ENCODE data around the gene KRT76.

The KRT76 gene

GRCh38 chr12:52817003-52817698 is 40.0 kb upstream of the KRT76 start:
- TF ChIP-seq, protein P1, sequence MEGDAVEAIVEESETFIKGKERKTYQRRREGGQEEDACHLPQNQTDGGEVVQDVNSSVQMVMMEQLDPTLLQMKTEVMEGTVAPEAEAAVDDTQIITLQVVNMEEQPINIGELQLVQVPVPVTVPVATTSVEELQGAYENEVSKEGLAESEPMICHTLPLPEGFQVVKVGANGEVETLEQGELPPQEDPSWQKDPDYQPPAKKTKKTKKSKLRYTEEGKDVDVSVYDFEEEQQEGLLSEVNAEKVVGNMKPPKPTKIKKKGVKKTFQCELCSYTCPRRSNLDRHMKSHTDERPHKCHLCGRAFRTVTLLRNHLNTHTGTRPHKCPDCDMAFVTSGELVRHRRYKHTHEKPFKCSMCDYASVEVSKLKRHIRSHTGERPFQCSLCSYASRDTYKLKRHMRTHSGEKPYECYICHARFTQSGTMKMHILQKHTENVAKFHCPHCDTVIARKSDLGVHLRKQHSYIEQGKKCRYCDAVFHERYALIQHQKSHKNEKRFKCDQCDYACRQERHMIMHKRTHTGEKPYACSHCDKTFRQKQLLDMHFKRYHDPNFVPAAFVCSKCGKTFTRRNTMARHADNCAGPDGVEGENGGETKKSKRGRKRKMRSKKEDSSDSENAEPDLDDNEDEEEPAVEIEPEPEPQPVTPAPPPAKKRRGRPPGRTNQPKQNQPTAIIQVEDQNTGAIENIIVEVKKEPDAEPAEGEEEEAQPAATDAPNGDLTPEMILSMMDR (IDR thresholded peaks at IDR 0.05; ENCODE audit: low read depth, low read length), result no peak
- no peak for TF ChIP-seq EZH2phosphoT487 (IDR thresholded peaks at IDR 0.05; ENCODE audit: low read depth)
- H3K9ac ChIP-seq (ENCODE audit: low read length), result no peak overlapping the region
- no peak overlapping the region for H3K4me2 ChIP-seq (ENCODE audit: low read length)
- H4K20me1 ChIP-seq (ENCODE audit: insufficient read depth, low read length), result no peaks in the 10 kb centered on the region
- H3K4me1 ChIP-seq (ENCODE audit: low read length), result no peaks in the 10 kb centered on the region
- no peaks in the 10 kb centered on the region for H3K36me3 ChIP-seq (replicated peaks; ENCODE audit: low read depth, low read length)
- H3K9me3 ChIP-seq (ENCODE audit: insufficient read depth, low read length), result no peaks in the 10 kb centered on the region
- no peak overlapping the region for H3K4me3 ChIP-seq (ENCODE audit: low read length)
- H3K79me2 ChIP-seq (ENCODE audit: low read length), result no peaks in the 10 kb centered on the region
- H2AFZ ChIP-seq (ENCODE audit: low read depth, low read length), result no peak overlapping the region
- no peak overlapping the region for H3K27ac ChIP-seq (ENCODE audit: low read length)
- peaks cover 33% of the 10 kb centered on the region for H3K27me3 ChIP-seq (ENCODE audit: low read depth, low read length)

- H3K9ac ChIP-seq (ENCODE audit: low read length), result no peak overlapping the region
- H3K27me3 ChIP-seq (ENCODE audit: low read depth, low read length), result peaks cover 28% of the 10 kb centered on the region
Measured at GRCh38 chr12:52815676-52816588, 38.8 kb upstream of the KRT76 start.

DNA sequence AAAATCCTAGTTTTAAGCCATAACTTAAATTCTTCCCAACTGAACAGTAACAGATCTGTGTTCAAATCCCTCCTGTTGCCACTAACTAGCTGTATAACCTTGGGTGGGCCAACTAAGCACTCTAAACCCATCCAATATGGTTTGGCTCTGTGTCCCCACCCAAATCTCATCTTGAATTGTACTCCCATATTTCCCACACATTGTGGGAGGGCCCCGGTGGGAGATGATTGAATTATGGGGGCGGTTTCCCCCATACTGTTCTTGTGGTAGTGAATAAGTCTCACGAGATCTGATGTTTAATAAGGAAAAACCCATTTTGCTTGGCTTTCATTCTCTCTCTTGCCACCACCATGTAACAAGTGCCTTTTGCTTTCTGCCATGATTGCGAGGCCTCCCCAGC is 38.0 kb upstream of the KRT76 start:
- no peaks in the 10 kb centered on the region for H3K36me3 ChIP-seq (replicated peaks; ENCODE audit: low read depth, low read length)
- H4K20me1 ChIP-seq (ENCODE audit: insufficient read depth, low read length), result no peaks in the 10 kb centered on the region
- no peak overlapping the region for H2AFZ ChIP-seq (ENCODE audit: low read depth, low read length)
- no peaks in the 10 kb centered on the region for H3K9me3 ChIP-seq (ENCODE audit: insufficient read depth, low read length)
- H3K4me1 ChIP-seq (ENCODE audit: low read length), result no peaks in the 10 kb centered on the region
- TF ChIP-seq, protein P1 (IDR thresholded peaks at IDR 0.05; ENCODE audit: low read depth, low read length), result no peak
- TF ChIP-seq EZH2phosphoT487 (IDR thresholded peaks at IDR 0.05; ENCODE audit: low read depth), result no peak
- no peak overlapping the region for H3K4me2 ChIP-seq (ENCODE audit: low read length)
- no peak overlapping the region for H3K9ac ChIP-seq (ENCODE audit: low read length)
- no peak overlapping the region for H3K4me3 ChIP-seq (ENCODE audit: low read length)
- H3K27ac ChIP-seq (ENCODE audit: low read length), result no peak overlapping the region
- no peaks in the 10 kb centered on the region for H3K79me2 ChIP-seq (ENCODE audit: low read length)
- H3K27me3 ChIP-seq (ENCODE audit: low read depth, low read length), result peaks cover 21% of the 10 kb centered on the region

More at GRCh38 chr12:52815676-52816588, 38.8 kb upstream of the KRT76 start:
- no peak overlapping the region for H2AFZ ChIP-seq (ENCODE audit: low read depth, low read length)
- TF ChIP-seq, protein P1 (IDR thresholded peaks at IDR 0.05; ENCODE audit: low read depth, low read length), result no peak
- TF ChIP-seq EZH2phosphoT487 (IDR thresholded peaks at IDR 0.05; ENCODE audit: low read depth), result no peak
- no peak overlapping the region for H3K4me3 ChIP-seq (ENCODE audit: low read length)
- H3K27ac ChIP-seq (ENCODE audit: low read length), result no peak overlapping the region
- H3K4me2 ChIP-seq (ENCODE audit: low read length), result no peak overlapping the region
- H3K9me3 ChIP-seq (ENCODE audit: insufficient read depth, low read length), result no peaks in the 10 kb centered on the region
- no peaks in the 10 kb centered on the region for H3K79me2 ChIP-seq (ENCODE audit: low read length)
- H3K36me3 ChIP-seq (replicated peaks; ENCODE audit: low read depth, low read length), result no peaks in the 10 kb centered on the region
- H3K4me1 ChIP-seq (ENCODE audit: low read length), result no peaks in the 10 kb centered on the region
- H4K20me1 ChIP-seq (ENCODE audit: insufficient read depth, low read length), result no peaks in the 10 kb centered on the region

DNA sequence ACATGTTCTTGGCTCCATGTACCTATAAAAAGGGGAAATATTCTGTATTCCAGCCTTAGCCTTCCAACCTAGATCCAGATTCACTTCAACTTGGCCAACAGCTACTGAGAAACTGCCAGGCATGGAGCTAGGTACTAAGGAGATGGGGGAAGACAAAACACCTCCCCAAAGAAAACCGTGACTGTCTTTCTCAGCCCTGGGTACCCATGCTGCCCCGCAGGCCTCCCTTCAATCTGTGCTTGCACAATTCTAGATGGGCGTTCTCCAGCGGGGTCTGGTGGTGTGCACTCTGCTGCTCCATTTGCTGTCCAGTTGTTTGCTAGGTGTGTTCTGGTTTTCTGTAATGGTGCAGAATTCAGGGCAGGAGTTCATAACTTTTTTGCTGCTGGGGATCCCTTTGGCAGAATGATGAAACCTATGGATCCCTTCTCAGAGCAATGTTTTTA is 37.6 kb upstream of the KRT76 start:
- Histone ChIP-seq H3K27me3 (ENCODE audit: low read depth, low read length) (peaks cover 20% of the 10 kb centered on the region), H3K79me2 (ENCODE audit: low read length) (no peaks in the 10 kb centered on the region), H3K4me1 (ENCODE audit: low read length) (no peaks in the 10 kb centered on the region), H3K4me2 (ENCODE audit: low read length) (no peak overlapping the region), H3K4me3 (ENCODE audit: low read length) (no peak overlapping the region), H3K36me3 (replicated peaks; ENCODE audit: low read depth, low read length) (no peaks in the 10 kb centered on the region), H3K27ac (ENCODE audit: low read length) (no peak overlapping the region), H4K20me1 (ENCODE audit: insufficient read depth, low read length) (no peaks in the 10 kb centered on the region), H3K9ac (ENCODE audit: low read length) (no peak overlapping the region), H2AFZ (ENCODE audit: low read depth, low read length) (no peak overlapping the region), H3K9me3 (ENCODE audit: insufficient read depth, low read length) (no peaks in the 10 kb centered on the region)
- TF ChIP-seq EZH2phosphoT487 (IDR thresholded peaks at IDR 0.05; ENCODE audit: low read depth), result no peak
- TF ChIP-seq, protein P1 (IDR thresholded peaks at IDR 0.05; ENCODE audit: low read depth, low read length), result no peak
